H1 (cell line): ENCODE measurements around the gene MAST1. TPM values are rescaled to one million over a fixed set of nuclear protein-coding genes. Genes with fewer than 3 reads are reported as not detected.
A peak's percentile ranks its signal among the peaks of the same experiment; 100 is the strongest.

ENCODE experiments used
- CTCF ChIA-PET: fragments of 300-600 bp; sonication (Branson Sonifier 250); formaldehyde crosslinking; loops from one replicate; lab custom pipeline; 2021; ENCODE audit not compliant: partially characterized antibody; lab: Charles Lee
- POLR2A ChIA-PET: fragments of 300-600 bp; sonication (Branson Sonifier 250); formaldehyde crosslinking; loops from one replicate; lab custom pipeline; 2021; ENCODE audit warnings: inconsistent platforms; ENCODE audit not compliant: partially characterized antibody; lab: Charles Lee
- DNase-seq, 2 experiments: peaks; one replicate each; pipeline versions ENCODE4 v3.0.0 to v3.0.0-alpha.2; 2010 to 2022; ENCODE audit warnings: low spot score in 2 of 2, low read depth in 1 of 2, mixed read lengths in 1 of 2
- FAIRE-seq: peaks from 2 replicates; lab custom pipeline; 2011; peaks lifted over from hg19 to GRCh38; lab: Jason Lieb, UNC
- H2AFZ ChIP-seq: 2 replicates; pipeline ENCODE4 v1.8.1; 2012; ENCODE audit warnings: low read length, inconsistent platforms
- H2AK5ac ChIP-seq: 2 replicates; pipeline ENCODE4 v1.6.1; 2013; ENCODE audit warnings: low read depth, low read length
- H2BK120ac ChIP-seq: replicated peaks from 2 replicates; pipeline ENCODE3; 2013; ENCODE audit warnings: low read depth, low read length, inconsistent platforms
- H2BK12ac ChIP-seq: 2 replicates; pipeline ENCODE4 v1.6.1; 2013; ENCODE audit warnings: low read depth, low read length
- H2BK15ac ChIP-seq: 2 replicates; pipeline ENCODE4 v1.6.1; 2013; ENCODE audit warnings: low read length
- H2BK20ac ChIP-seq: 2 replicates; pipeline ENCODE4 v1.6.1; 2013; ENCODE audit warnings: low read length
- H2BK5ac ChIP-seq: 2 replicates; pipeline ENCODE4 v1.6.1; 2013; ENCODE audit warnings: low read depth, low read length
- H3K14ac ChIP-seq: 2 replicates; pipeline ENCODE4 v1.6.1; 2013; ENCODE audit warnings: inconsistent platforms; ENCODE audit not compliant: insufficient read length
- H3K18ac ChIP-seq: 2 replicates; pipeline ENCODE4 v1.6.1; 2013; ENCODE audit warnings: low read length; ENCODE audit errors: extremely low read depth
- H3K23ac ChIP-seq: 2 replicates; pipeline ENCODE4 v1.6.1; 2013; ENCODE audit warnings: inconsistent platforms; ENCODE audit not compliant: insufficient read length
- H3K23me2 ChIP-seq: 2 replicates; pipeline ENCODE4 v1.6.1; 2013; ENCODE audit warnings: low read depth, low read length
- H3K27ac ChIP-seq: 2 replicates; pipeline ENCODE4 v1.6.1; 2011; ENCODE audit warnings: low read depth, low read length, inconsistent platforms
- H3K27me3 ChIP-seq, 4 experiments: replicated peaks in 1 of 4; 1 replicate in 1 of 4; 2 replicates in 3 of 4; pipeline versions ENCODE4 v1.6.1 to v1.8.1; 2011 to 2013; ENCODE audit warnings: low read length in 3 of 4, mild to moderate bottlenecking in 3 of 4, inconsistent platforms in 2 of 4, mixed read lengths in 2 of 4, moderate library complexity in 1 of 4; ENCODE audit not compliant: control insufficient read depth in 3 of 4, insufficient read depth in 3 of 4; ENCODE audit errors: extremely low read depth in 1 of 4
- H3K36me3 ChIP-seq, 4 experiments: 2 replicates each; pipeline versions ENCODE4 v1.6.1 to v1.8.1; 2011 to 2013; ENCODE audit warnings: mild to moderate bottlenecking in 4 of 4, low read length in 3 of 4, moderate library complexity in 2 of 4, control low read depth in 1 of 4, inconsistent platforms in 1 of 4; ENCODE audit not compliant: insufficient read depth in 4 of 4, control insufficient read depth in 2 of 4
- H3K4ac ChIP-seq: replicated peaks from 2 replicates; pipeline ENCODE3; 2013; ENCODE audit warnings: low read length, low read depth, mixed read lengths, inconsistent platforms; ENCODE audit not compliant: insufficient read length
- H3K4me1 ChIP-seq, 4 experiments: replicated peaks in 1 of 4; 1 replicate in 1 of 4; 2 replicates in 3 of 4; pipeline versions ENCODE4 v1.6.1 to v1.8.1; 2011 to 2013; ENCODE audit warnings: low read length in 3 of 4, inconsistent platforms in 2 of 4, mixed read lengths in 1 of 4; ENCODE audit not compliant: insufficient read depth in 4 of 4, control insufficient read depth in 3 of 4
- H3K4me2 ChIP-seq, 2 experiments: 2 replicates each; pipeline versions ENCODE4 v1.6.1 to v1.8.1; 2011 to 2013; ENCODE audit warnings: low read depth in 2 of 2, low read length in 2 of 2, control low read depth in 1 of 2, inconsistent platforms in 1 of 2, mild to moderate bottlenecking in 1 of 2; ENCODE audit not compliant: insufficient read depth in 1 of 2
- H3K4me3 ChIP-seq, 4 experiments: fragments of 200-600, 300-600 bp in 1 of 4; sonication (generic), shearing (Covaris generic), sonication (Bioruptor Twin) in 1 of 4; 2 replicates each; pipeline versions ENCODE4 v1.5.1 to v1.8.1; 2011 to 2016; ENCODE audit warnings: low read length in 4 of 4, low read depth in 3 of 4, control low read depth in 2 of 4, inconsistent platforms in 2 of 4, mild to moderate bottlenecking in 2 of 4, mixed read lengths in 1 of 4, moderate library complexity in 1 of 4; ENCODE audit not compliant: insufficient read depth in 2 of 4; ENCODE audit errors: extremely low read depth in 1 of 4
- H3K56ac ChIP-seq: replicated peaks from 2 replicates; pipeline ENCODE3; 2013; ENCODE audit warnings: low read depth, mild to moderate bottlenecking, mixed read lengths, low read length, inconsistent platforms; ENCODE audit not compliant: insufficient read length
- H3K79me1 ChIP-seq: 2 replicates; pipeline ENCODE4 v1.6.1; 2013; ENCODE audit warnings: low read depth, low read length, control low read depth
- H3K79me2 ChIP-seq, 2 experiments: 2 replicates each; pipeline versions ENCODE4 v1.6.1 to v1.8.1; 2012 to 2013; ENCODE audit warnings: low read length in 2 of 2, mild to moderate bottlenecking in 2 of 2, inconsistent platforms in 1 of 2; ENCODE audit not compliant: insufficient read depth in 2 of 2, control insufficient read depth in 1 of 2
- H3K9ac ChIP-seq, 4 experiments: replicated peaks in 1 of 4; 1 replicate in 1 of 4; 2 replicates in 3 of 4; pipeline versions ENCODE4 v1.6.1 to v1.8.1; 2011 to 2013; ENCODE audit warnings: low read depth in 3 of 4, low read length in 3 of 4, control low read depth in 2 of 4, mild to moderate bottlenecking in 2 of 4, moderate library complexity in 2 of 4, inconsistent platforms in 1 of 4; ENCODE audit errors: extremely low read depth in 1 of 4
- H3K9me3 ChIP-seq, 2 experiments: 2 replicates each; pipeline versions ENCODE4 v1.6.1 to v1.8.1; 2012 to 2013; ENCODE audit warnings: mild to moderate bottlenecking in 2 of 2, moderate library complexity in 2 of 2, control low read depth in 1 of 2, inconsistent platforms in 1 of 2, low read depth in 1 of 2, low read length in 1 of 2, mixed read lengths in 1 of 2; ENCODE audit not compliant: insufficient read depth in 2 of 2
- H4K20me1 ChIP-seq, 2 experiments: replicated peaks in 1 of 2; 2 replicates each; pipeline versions ENCODE3 to v1.8.1; 2011 to 2013; ENCODE audit warnings: inconsistent platforms in 2 of 2, low read length in 2 of 2, mild to moderate bottlenecking in 1 of 2; ENCODE audit not compliant: insufficient read depth in 2 of 2, control insufficient read depth in 1 of 2
- H4K5ac ChIP-seq: 2 replicates; pipeline ENCODE4 v1.6.1; 2013; ENCODE audit warnings: low read length, low read depth, mixed read lengths, inconsistent platforms; ENCODE audit not compliant: insufficient read length
- H4K8ac ChIP-seq: 2 replicates; pipeline ENCODE4 v1.8.0; 2013; ENCODE audit warnings: mild to moderate bottlenecking, moderate library complexity, low read length, inconsistent platforms; ENCODE audit not compliant: insufficient read depth; ENCODE audit errors: extremely low read depth
- H4K91ac ChIP-seq: replicated peaks from 2 replicates; pipeline ENCODE3; 2013; ENCODE audit warnings: low read length, mixed read lengths, inconsistent platforms; ENCODE audit not compliant: insufficient read length
- ASH2L ChIP-seq: fragments of 200-600, 300-600 bp; sonication (generic); IDR thresholded peaks from one replicate; pipeline ENCODE4 v1.7.1; 2017; ENCODE audit warnings: low read length
- BRCA1 ChIP-seq: IDR thresholded peaks from 2 replicates; pipeline ENCODE4 v1.6.1; 2012; ENCODE audit warnings: low read depth, low read length, improper control_type of control experiment
- CHD1 ChIP-seq: IDR thresholded peaks from 2 replicates; pipeline ENCODE4 v1.6.1; 2012; ENCODE audit warnings: low read depth, low read length, improper control_type of control experiment
- E2F6 ChIP-seq: IDR thresholded peaks from 2 replicates; pipeline ENCODE4 v1.6.1; 2012; ENCODE audit warnings: inconsistent platforms
- JUND ChIP-seq: IDR thresholded peaks from 2 replicates; pipeline ENCODE4 v1.6.1; 2011; ENCODE audit warnings: mild to moderate bottlenecking, improper control_type of control experiment, low read length
- MAFK ChIP-seq: IDR thresholded peaks from 2 replicates; pipeline ENCODE4 v1.6.1; 2012; ENCODE audit warnings: low read depth, mild to moderate bottlenecking, improper control_type of control experiment, low read length
- PHF8 ChIP-seq: fragments of 200-600 bp; sonication (generic); conservative IDR thresholded peaks from 2 replicates; pipeline ENCODE4 v1.7.1; 2012; ENCODE audit warnings: low read depth, mild to moderate bottlenecking, inconsistent platforms, low read length, moderate library complexity
- POLR2A ChIP-seq, 2 experiments: IDR thresholded peaks; 1 replicate in 1 of 2; 2 replicates in 1 of 2; pipeline ENCODE4 v1.6.1; 2011; ENCODE audit warnings: low read depth in 2 of 2, low read length in 2 of 2, mild to moderate bottlenecking in 2 of 2; ENCODE audit errors: control extremely low read depth in 1 of 2
- RAD21 ChIP-seq, 2 experiments: IDR thresholded peaks in 1 of 2; conservative IDR thresholded peaks in 1 of 2; 2 replicates each; pipeline ENCODE4 v1.6.1; 2011; ENCODE audit warnings: low read depth in 2 of 2, low read length in 2 of 2, improper control_type of control experiment in 1 of 2, inconsistent platforms in 1 of 2, mild to moderate bottlenecking in 1 of 2, moderate library complexity in 1 of 2
- RNF2 ChIP-seq: fragments of 200-900, 300-1000 bp; sonication (generic); IDR thresholded peaks from 2 replicates; pipeline ENCODE4 v1.7.1; 2016; ENCODE audit warnings: borderline replicate concordance, low read depth, mild to moderate bottlenecking, antibody characterized with exemption, low read length; ENCODE audit not compliant: poor library complexity, severe bottlenecking; ENCODE audit errors: missing control alignments
- RXRA ChIP-seq: IDR thresholded peaks from 2 replicates; pipeline ENCODE4 v1.6.1; 2011; ENCODE audit warnings: low read depth, mild to moderate bottlenecking, low read length, moderate library complexity; ENCODE audit not compliant: insufficient read depth
- SIRT6 ChIP-seq: IDR thresholded peaks from one replicate; pipeline ENCODE4 v1.7.1; 2012; ENCODE audit warnings: low read length, inconsistent platforms
- SP1 ChIP-seq: IDR thresholded peaks from 2 replicates; pipeline ENCODE4 v1.6.1; 2011; ENCODE audit warnings: low read depth, low read length
- SUZ12 ChIP-seq: fragments of 200-600 bp; sonication (generic); IDR thresholded peaks from 2 replicates; pipeline ENCODE4 v1.6.1; 2012; ENCODE audit warnings: mild to moderate bottlenecking, inconsistent platforms, low read length, moderate library complexity, mixed read lengths
- WGBS, 2 experiments: shearing (Covaris generic) in 1 of 2; methylation state at CpG; one replicate each; pipeline versions ENCODE4 v1.1.6 to v1.1.7; 2013 to 2015; ENCODE audit warnings: low lambda C conversion rate in 2 of 2, mixed read lengths in 2 of 2, inconsistent platforms in 1 of 2, low coverage in 1 of 2, missing lambda C conversion rate in 1 of 2; ENCODE audit not compliant: insufficient replicate concordance in 2 of 2, insufficient coverage in 1 of 2, insufficient read length in 1 of 2; ENCODE audit errors: extremely low coverage in 1 of 2, missing lambda C conversion rate in 1 of 2; 5-methylcytosine and 5-hydroxymethylcytosine counted together
- polyA plus RNA-seq, 7 experiments: library from polyadenylated mRNA; depleted of rRNA in 3 of 7; stranded (reverse) in 5 of 7; unstranded in 2 of 7; fragments of >200 nt in 5 of 7; fragments of 200-250 nt in 2 of 7; gene quantifications; 1 replicate in 5 of 7; 2 replicates in 1 of 7; 4 replicates in 1 of 7; pipeline versions ENCODE4 v1.2.1 to v1.2.3, GENCODE V29; 2011 to 2013; ENCODE audit warnings: missing spikeins in 2 of 7, mixed read lengths in 2 of 7
- total RNA-seq: library from RNA; stranded (reverse); fragmentation: NEBNext Ultra II Directional; extraction: Animal tissue kit (Norgen Biotek cat#: 25700); gene quantifications from 2 replicates; pipeline ENCODE4 v1.2.1, GENCODE V29; 2021

The MAST1 gene
- total and polyA plus RNA-seq, 2 of the 8 experiments (the other 6 are each of a cell fraction or from before 2014, with no cell fraction given): 15.6 to 28.3 TPM

- no peak overlapping the region for H2BK120ac ChIP-seq
- H3K56ac ChIP-seq: no peak overlapping the region
- no peak overlapping the region for H2BK5ac ChIP-seq
- no peak overlapping the region for H4K5ac ChIP-seq
- no peak overlapping the region for H2BK12ac ChIP-seq
- DNase-seq: no peak
- no peak overlapping the region for H3K4me2 ChIP-seq
- H3K27me3 ChIP-seq: no peaks in the 10 kb centered on the region
- H3K79me2 ChIP-seq: no peaks in the 10 kb centered on the region
- no peak overlapping the region for H3K18ac ChIP-seq
- H3K36me3 ChIP-seq: peaks cover 0 to 14% (median 7%) of the 10 kb centered on the region in 4 experiments; a peak in 4 of 8 replicates
- H3K4me1 ChIP-seq: no peaks in the 10 kb centered on the region
- no peak overlapping the region for H3K4me3 ChIP-seq
- no peak overlapping the region for H3K27ac ChIP-seq
- H3K9ac ChIP-seq: peak overlapping the region in 1 of 4 experiments; percentile 38; a peak in 1 of 7 replicates
- ChIA-PET CTCF (interaction anchor here (1.4 kb wide), 1 partner anchor 9 kb away, joined by 3 read pairs; no protein-coding TSS in a partner anchor), POLR2A (no interaction called here)
- H4K20me1 ChIP-seq: peaks cover 0 to 1% of the 10 kb centered on the region in 2 experiments
- FAIRE-seq: no peak
- no peaks in the 10 kb centered on the region for H3K9me3 ChIP-seq
- no peaks in the 10 kb centered on the region for H3K79me1 ChIP-seq
- H2AK5ac ChIP-seq: no peak overlapping the region
- H2BK15ac ChIP-seq: no peak overlapping the region
- H3K4ac ChIP-seq: no peak overlapping the region
- no peak overlapping the region for H2AFZ ChIP-seq
- H3K23me2 ChIP-seq: no peaks in the 10 kb centered on the region
- no peak overlapping the region for H2BK20ac ChIP-seq
- H4K91ac ChIP-seq: no peak overlapping the region
- H3K23ac ChIP-seq: no peak overlapping the region
- WGBS, 2 experiments: 88% methylated on average over 1 of the region's 1 CpG; no CpG with 5 or more reads in 1 of the 2 experiments
- no peak overlapping the region for H3K14ac ChIP-seq
- no peak overlapping the region for H4K8ac ChIP-seq
- TF ChIP-seq BRCA1 (no peak), PHF8 (no peak), MAFK (no peak), CHD1 (no peak), RNF2 (no peak), E2F6 (no peak), SUZ12 (no peak), JUND (no peak), POLR2A (IDR thresholded peaks at IDR 0.05; ENCODE audit: control extremely low read depth in 1 of 2, low read depth in 2 of 2, low read length in 2 of 2) (no peak), RAD21 (IDR thresholded peaks at IDR 0.05 in 1 of 2, conservative IDR thresholded peaks at IDR 0.05 in 1 of 2; ENCODE audit: low read depth in 2 of 2, low read length in 2 of 2) (no peak), ASH2L (no peak), SIRT6 (no peak), SP1 (no peak), RXRA (no peak)
Measured at GRCh38 chr19:12856653-12857052, 18.3 kb downstream of the MAST1 start.
